ENCODE results near the gene IFNAR2.
"Not testable (repeated sequence)": the region's sequence is repeated elsewhere in the genome, so short reads cannot be mapped to it uniquely, and the experiment has no call there.

IFNAR2 gene

DNA sequence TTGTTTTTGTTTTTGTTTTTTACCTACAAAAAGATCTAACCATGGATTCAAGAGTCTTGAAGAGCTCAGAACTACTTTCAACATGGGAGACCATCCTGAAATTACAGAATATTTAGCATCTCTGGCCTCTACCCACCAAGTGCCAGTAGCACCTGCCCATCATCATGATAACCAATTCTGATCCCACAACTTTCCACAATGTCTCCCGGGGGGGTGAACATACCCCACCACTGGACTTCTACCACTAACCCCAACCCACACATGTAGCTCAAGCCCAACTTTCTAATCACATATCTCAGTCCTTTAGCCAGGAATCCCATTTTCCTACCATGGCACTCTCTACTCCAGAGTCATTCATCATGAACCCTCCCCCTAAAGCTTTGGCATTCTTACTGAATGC is 15.7 kb upstream of the IFNAR2 start:
- DNase-seq (ENCODE audit: low spot score), result no peak

DNA sequence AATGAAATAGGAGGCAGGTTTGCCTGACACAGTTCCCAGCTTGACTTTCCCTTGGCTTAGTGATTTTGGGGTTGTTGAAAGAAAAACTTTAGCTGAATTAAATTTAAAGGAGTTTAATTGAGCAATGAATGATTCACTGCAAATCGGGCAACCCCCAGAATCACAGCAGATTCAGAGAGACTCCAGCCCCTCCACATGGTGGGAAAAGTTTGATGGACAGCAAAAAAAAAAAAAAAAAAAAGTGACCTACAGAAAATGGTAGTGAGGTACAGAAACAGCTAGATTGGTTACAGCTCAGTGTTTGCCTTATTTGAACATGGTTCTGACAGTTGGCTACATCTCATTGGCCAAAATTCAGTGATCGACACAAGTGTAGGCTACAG is 12.6 kb upstream of the IFNAR2 start:
- no peak for DNase-seq (ENCODE audit: low spot score)

DNA sequence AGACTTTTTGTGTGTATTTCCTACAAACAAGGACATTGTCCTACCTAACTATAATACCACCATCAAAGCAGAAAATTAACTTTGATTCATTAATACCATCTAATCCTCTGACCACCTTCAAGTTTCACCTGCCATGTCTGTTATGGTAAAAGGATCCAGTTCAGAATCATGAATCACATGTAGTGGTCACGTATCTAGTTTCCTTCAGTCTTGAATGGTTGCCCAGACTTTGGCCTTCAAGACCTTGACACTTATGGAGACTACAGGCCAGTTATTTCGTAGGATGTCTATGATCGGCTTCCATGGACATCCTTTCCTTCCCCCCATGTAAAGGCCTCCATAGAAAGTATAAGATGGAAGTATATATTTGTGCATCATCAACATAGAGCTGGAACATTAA is 10.4 kb upstream of the IFNAR2 start:
- DNase-seq (ENCODE audit: low spot score), result no peak

DNA sequence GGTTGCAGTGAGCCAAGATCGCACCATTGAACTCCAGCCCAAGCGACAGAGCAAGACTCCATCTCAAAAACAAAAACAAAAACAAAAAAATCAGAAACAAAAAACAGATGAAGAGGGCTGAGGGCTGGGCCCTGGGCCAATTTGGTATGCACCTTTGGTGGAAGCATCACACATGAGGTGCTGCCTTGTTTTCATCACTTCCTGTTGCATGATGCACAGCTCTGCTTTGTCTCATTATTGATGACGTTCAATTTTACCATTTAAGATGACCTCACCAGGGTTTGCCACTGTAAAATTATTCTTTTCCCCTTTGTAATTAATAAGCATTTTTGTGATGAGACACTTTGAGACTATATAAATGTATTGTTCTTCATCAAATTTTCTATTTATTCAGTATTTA is 9.8 kb upstream of the IFNAR2 start:
- DNase-seq (ENCODE audit: low spot score), result no peak

DNA sequence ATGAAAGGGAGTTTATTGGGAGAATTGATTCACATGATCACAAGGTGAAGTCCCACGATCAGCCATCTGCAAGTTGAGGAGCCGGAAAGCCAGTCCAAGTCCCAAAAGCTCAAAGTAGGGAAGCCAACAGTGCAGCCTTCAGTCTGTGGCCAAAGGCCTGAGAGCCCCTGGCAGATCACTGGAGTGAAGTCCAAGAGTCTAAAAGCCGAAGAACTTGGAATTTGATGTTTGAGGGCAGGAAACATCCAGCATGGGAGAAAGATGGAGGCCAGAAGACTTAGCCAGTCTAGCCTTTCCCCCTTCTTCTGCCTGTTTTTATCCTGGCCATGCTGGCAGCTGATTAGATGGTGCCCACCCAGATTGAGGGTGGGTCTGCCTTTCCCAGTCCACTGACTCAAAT is 4.4 kb upstream of the IFNAR2 start:
- not testable (repeated sequence) for DNase-seq (ENCODE audit: low spot score)

DNA sequence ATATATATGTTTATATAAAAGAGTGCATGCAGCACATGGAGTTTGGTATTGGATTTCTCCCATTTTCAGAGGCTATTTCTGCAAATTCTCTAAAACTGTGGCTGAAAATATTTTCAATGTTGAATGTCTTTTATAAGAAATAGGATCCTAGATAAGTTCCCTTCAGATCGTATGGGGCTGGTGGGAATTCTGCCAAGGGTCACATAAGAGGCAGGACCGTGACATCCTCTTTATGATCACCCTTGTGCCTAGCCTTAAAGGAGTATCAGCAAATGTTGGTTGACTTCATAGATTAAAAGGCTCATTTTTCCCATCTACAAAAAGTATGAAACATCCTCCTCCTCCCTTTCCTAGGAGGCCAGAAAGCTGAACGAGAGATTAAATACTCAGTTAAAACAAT is 1.3 kb upstream of the IFNAR2 start:
- no peak for DNase-seq (ENCODE audit: low spot score)

DNA sequence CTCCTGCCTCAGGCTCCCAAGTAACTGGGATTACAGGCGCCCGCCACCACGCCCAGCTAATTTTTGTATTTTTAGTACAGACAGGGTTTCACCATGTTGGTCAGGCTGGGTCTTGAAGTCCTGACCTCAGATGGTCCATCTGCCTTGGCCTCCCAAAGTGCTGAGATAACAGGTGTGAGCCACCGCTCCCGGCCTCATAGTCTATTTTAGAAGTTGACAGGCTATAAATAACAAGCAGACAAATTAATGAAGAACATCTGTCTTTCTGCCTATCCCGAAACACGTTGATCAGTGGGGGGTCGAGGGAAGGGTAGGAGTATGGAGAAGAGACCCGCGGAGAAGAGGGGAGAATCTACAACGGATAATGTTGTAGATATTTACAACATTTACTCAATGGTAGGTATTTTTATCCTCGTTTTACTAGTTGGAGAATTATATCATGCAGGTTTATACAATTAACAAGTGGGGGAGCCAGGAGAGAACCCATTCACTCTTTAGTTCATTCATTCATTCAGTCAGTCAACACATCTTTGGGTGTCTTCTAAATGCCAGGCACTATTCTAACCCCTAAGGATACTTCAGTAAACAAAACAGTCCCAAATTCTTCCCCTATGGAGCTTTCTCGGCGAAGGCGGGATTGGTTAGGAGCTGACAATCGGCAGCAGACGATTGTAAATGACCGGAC is 497 bp upstream of the IFNAR2 start:
- no peak for DNase-seq (ENCODE audit: low spot score)

DNA sequence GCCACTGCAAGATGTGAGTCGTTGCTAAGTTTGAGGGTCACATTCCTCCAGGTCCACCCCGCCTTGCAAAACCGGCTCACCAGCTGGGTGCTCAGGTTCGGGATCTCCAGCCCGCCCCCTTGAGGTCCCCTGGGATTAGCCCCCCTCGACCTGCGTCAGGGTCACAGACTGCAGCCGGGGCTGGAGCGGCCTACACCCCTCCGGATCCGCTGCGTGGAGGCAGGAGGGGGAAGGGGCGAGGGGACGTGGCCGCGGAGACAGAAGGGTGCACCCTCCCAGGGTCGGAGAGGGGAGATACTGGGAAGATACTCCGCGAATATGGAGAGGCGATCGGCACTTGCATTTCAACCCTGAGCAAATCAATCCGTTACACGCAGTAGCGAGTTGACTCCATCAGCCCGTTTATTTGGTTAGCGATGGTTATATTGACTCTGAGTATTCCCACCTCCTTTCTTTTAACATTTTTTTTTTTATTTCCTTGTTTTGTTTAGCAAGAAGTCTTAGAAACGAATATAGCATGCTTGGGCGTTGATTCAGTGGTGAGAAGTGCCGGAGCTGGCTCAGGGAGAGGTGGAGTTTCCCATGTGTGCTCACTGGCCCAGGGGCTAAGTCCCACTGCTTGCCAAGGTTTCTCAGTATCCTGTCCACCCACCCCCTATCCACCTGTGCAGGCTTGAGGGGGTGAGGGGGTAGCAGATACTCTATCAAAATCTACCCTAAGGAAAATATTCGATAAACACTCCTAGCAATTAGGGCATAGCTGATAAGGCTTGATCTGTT is 997 bp downstream of the IFNAR2 start:
- DNase-seq (ENCODE audit: low spot score), result peak; percentile 74

DNA sequence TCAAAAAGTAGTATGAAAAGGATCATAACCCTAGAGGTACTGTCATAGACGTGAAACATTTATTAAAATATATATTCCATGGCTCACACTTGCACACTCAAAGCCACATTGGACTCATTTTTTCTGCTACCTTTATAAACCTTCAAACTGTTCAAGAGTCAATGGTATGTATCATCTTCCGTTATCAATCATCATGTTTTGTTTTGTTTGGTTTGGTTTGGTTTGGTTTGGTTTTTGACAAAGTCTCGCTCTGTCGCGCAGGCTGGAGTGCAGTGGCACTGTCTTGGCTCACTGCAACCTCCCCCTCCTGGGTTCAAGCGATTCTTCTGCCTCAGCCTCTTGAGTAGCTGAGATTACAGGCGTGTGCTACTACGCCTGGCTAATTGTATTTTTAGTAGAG is 1.8 kb downstream of the IFNAR2 start:
- no peak for DNase-seq (ENCODE audit: low spot score)

DNA sequence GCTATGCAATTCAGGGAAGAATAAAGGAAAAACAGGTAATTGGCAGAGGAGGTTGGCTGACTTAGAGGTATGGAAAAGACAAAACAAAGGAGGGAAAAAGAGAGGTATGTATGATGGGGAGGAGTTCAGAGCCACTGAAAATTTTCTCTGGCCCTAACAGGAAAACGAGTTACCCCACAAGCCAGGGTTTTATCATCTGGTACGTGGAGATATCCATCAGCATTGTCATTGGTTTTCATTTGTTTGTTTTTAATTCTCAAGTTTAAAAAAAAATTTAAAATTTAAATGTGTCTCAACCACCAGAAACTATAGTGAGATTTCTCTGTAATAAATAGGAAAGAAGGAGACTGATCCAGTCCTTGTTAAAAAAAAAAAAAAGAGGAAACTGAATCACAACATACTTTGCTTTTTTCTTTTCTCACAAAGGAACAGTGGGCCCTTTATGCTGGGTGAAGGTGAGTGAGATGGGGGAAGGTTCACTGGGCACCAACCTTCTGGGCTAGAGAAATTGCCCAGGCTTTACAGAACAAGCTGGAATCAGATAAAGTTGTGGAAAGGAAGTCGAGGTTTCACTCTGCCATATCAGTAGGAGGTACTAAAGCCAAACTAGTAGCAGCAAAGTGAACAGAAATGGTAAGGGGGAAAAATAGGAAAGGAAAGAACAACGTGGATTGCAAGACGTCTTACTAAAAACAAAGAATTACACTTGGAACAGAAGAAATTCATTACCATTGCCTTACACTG is 2.7 kb downstream of the IFNAR2 start:
- DNase-seq (ENCODE audit: low spot score), result no peak

DNA sequence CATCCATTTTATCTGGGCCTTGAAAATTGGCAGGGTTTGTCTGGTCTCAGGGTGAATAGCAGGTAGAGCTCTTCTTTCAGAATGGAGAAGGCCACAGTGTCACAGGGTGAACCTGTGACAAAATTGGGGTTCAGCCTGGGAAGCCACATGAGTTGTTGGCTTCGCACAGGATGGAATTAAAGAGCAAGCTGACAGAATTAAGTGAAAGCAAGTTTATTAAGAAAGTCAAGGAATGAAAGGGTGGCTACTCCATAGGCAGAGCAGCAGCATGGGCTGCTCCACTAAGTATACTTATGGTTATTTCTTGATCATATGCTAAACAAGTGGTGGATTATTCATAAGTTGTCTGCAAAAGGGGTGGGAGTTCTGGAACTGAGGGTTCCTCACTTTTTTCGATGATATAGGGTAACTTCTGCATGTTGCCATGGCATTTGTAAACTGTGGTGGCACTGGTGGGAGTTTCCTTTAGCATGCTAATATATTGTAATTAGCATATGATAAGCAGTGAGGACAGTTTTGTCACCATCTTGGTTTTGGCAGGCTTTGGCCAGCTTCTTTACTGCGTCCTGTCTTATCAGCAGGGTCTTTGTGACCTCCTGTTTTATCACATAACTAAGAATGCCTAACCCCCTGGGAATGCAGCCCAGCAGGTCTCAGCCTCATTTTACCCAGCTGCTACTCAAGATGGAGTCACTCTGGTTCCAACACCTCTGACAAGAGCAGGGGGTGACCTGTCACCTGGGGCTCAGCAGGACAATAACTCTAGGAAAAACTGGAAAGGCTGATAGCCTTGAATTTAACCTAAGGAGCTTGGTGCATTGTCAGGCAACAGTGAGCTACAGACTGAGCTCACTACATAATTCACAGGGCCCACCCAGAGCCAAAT is 5.1 kb downstream of the IFNAR2 start:
- DNase-seq (ENCODE audit: low spot score), result no peak

DNA sequence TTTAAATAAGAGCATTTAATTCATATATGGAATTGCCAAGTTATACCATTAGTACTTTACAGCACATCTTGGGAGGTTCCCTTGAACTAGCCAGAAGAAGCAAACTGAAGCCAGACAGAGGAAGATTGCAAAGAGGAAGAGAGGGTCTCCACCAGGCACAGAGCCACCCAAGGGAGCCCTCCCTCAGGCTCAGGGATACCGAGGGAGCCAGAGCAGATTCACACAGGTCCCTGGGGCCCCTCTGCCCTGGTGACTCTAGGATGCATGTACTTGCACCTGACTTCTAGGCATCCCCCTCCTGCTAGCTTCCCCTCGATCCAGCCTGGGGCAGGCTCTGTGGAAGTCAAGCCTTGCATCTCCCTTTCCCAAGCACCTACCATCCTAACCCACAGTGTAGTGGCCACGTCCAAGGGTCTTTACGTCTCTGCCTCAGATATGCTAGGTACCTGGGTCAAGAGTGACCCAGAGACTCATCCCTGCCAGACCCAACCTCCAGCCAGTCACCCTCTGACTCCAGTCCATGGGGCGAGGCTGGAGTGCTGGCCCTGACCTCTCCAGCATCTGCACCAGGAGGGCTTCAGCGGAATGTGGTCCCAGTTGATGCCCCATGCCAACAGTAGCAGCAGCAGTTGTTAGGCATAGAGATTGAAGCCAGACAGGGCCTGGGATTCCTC is 6.4 kb downstream of the IFNAR2 start:
- no peak for DNase-seq (ENCODE audit: low spot score)

DNA sequence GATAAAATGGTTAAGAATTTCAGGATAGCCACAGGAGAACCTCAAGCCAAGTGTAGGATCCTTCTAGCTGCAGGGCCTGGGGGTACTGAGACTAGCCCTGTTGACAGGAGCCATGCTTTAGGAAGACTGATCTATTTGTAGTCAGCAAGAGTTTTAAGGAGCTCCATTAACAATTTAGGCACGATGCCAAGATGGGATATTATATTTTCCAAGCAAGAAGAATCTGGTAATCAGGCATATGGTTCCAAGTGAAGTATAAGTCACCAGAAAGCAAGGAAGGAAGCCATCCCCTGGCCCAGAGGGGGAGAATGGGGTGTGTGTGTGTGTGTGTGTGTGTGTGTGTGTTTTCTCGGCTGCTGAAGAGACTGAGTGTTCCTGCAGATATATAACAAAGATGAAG is 7.0 kb downstream of the IFNAR2 start:
- no peak for DNase-seq (ENCODE audit: low spot score)

DNA sequence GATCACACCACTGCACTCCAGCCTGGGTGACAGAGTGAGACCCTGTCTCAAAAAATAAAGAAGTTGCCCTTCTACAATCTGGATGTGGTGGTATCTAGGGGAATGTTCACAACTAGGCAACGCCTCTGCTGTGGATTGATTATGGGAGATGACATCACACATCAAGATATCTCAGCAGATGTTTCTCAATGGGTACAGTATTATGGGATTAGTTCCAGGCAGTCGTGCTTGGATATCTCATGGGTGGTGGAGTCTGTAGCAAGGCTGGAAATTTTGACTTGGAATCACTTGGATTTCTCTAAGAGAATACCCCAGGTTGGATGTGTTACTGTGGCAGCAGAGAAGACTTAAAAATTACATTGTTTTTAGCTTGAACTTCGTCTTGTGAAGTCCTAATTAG is 7.7 kb downstream of the IFNAR2 start:
- no peak for DNase-seq (ENCODE audit: low spot score)

DNA sequence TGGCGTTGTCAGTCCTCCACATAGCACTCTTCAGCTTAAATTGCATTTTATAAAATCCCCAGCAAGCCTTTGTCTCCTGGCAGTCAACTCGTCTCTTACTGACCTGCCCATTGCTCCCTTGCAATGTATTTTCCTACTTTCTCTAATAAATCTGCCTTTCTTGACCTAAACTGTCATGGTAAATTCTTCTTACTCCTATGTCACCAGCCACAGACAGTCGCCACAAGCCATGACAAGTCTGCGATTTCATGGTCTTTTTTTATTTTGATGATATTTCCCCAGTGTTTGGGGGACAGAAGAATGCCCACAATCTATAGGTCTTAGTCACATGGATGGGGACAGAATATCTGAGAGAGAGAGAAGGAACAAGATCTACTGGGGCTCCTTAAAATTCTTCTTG is 8.4 kb downstream of the IFNAR2 start:
- no peak for DNase-seq (ENCODE audit: low spot score)

DNA sequence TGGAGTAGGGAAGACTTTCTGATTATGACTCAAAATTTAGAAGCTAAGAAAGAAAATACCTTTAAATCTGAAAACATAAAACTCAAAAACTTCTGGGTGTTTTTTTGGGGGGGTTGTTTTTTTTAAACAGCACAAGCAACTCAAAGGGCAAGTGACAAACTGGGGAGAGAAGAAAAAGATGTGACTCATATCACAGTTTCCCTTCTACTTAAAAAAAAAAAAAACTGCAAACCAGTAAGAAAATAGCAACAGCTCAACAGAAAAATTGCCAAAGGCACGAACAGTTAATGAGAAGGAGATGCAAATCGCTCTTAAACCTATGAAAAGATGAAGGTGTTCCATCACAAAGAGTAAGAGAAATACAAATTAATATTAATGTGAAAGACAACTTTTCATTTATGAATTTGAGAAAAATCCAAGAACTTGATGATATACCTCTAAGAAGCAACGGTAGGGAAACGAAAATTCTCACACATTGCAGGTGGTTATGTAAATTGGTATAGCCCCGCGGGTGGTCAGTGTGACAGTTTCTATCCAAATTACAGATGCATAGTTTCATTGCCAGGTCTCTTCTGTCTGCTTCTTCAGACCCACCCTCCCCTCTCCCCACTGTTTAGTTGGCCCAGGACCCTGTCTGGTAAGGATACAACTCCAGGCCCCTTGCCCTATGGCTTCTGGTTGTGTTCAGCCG is 9.0 kb downstream of the IFNAR2 start:
- DNase-seq (ENCODE audit: low spot score), result no peak

DNA sequence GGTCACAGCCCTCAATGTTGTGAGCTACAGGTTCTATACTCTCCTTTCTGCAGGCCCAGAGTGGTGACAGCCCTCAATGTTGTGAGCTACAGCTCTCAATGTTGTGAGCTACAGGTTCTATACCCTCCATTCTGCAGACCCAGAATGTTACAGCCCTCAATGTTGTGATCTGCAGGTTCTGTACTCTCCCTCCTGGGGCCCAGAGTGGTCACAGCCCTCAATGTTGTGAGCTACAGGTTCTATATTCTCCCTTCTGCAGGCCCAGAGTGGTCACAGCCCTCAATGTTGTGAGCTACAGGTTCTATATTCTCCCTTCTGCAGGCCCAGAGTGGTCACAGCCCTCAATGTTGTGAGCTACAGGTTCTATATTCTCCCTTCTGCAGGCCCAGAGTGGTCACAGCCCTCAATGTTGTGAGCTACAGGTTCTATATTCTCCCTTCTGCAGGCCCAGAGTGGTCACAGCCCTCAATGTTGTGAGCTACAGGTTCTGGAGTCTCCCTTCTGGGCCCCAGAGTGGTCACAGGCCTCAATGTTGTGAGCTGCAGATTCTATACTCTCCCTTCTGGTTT is 9.9 kb downstream of the IFNAR2 start:
- not testable (repeated sequence) for DNase-seq (ENCODE audit: low spot score)

DNA sequence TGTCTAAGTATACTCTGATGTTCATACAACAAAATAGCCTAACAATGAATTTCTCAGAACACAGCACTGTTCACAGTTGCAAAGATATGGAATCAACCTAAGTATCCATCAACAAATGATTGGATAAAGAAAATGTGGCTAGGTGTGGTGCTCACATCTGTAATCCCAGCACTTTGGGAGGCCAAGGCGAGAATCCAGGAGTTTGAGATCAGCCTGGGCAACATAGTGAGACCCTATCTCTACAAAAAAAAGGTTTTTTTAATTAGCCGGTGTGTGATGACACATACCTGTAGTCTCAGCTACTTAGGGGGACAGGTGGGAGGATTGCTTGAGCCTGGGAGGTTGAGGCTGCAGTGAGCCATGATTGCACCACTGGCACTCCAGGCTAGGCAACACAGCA is 10.7 kb downstream of the IFNAR2 start:
- DNase-seq (ENCODE audit: low spot score), result no peak

DNA sequence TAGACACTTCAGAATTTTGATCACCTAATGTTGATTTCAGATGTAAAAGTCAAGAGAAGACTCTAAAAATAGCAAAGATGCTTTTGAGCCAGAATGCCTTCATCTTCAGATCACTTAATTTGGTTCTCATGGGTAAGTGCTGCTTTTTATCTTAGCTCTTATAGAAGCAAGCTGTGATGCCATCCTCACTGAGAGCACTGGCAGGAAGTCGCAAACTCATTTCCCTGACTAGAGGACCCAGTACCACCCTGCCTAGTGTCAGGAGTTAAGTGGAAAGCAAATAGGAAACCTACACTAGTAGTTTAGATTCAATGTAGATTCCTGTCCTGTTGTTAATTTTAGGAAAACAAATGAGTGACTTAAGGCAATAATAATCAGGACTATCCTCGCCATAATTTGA is 12.1 kb downstream of the IFNAR2 start:
- DNase-seq (ENCODE audit: low spot score), result no peak

DNA sequence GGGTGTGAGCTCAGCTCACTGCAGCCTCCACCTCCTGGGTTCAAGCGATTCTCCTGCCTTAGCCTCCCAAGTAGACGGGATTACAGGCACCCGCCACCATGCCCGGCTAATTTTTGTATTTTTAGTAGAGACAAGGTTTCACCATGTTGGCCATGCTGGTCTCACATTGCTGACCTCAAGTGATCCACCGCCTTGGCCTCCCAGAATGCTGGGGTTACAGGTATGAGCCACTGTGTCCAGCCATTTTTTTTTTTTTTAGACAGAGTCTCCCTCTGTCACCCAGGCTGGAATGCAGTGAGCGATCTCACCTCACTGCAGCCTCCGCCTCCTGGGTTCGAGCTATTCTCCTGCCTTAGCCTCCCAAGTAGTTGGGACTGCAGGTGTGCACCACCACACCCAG is 13.1 kb downstream of the IFNAR2 start:
- not testable (repeated sequence) for DNase-seq (ENCODE audit: low spot score)

Data from left forelimb (tissue), 1 donor.